ENCODE results near the gene KRTAP10-2.
"Not testable (repeated sequence)": the region's sequence is repeated elsewhere in the genome, so short reads cannot be mapped to it uniquely, and the experiment has no call there.

DNA sequence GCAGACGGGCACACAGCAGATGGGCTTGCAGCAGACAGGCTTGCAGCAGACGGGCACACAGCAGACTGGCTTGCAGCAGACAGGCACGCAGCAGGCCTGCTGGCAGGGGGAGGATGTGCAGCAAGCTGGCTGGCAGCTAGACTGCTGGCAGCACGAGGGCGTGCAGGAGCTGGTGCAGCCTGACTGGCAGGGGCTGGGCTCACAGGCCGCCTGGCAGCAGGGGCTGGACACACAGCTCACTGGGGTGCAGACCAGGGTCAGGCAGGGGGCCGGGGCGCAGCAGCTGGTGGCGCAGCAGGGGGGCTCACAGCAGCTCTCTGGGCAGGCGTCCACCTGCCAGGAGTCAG is 7.0 kb upstream of the KRTAP10-2 start:
- TF ChIP-seq, protein P1, sequence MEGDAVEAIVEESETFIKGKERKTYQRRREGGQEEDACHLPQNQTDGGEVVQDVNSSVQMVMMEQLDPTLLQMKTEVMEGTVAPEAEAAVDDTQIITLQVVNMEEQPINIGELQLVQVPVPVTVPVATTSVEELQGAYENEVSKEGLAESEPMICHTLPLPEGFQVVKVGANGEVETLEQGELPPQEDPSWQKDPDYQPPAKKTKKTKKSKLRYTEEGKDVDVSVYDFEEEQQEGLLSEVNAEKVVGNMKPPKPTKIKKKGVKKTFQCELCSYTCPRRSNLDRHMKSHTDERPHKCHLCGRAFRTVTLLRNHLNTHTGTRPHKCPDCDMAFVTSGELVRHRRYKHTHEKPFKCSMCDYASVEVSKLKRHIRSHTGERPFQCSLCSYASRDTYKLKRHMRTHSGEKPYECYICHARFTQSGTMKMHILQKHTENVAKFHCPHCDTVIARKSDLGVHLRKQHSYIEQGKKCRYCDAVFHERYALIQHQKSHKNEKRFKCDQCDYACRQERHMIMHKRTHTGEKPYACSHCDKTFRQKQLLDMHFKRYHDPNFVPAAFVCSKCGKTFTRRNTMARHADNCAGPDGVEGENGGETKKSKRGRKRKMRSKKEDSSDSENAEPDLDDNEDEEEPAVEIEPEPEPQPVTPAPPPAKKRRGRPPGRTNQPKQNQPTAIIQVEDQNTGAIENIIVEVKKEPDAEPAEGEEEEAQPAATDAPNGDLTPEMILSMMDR (IDR thresholded peaks at IDR 0.05), result not testable (repeated sequence)
- TF ChIP-seq POLR2A (IDR thresholded peaks at IDR 0.05), result not testable (repeated sequence)
